AG04450 (cell line): ENCODE measurements around the gene GNL3. TPM values are rescaled to one million over a fixed set of nuclear protein-coding genes. Genes with fewer than 3 reads are reported as not detected.

ENCODE experiments used
- CTCF ChIA-PET: fragments of 300-600, 350-600 bp; formaldehyde crosslinking; extraction: SDS; loops from one replicate; lab custom pipeline; 2022; ENCODE audit warnings: antibody characterized with exemption, inconsistent platforms; lab: Charles Lee
- POLR2A ChIA-PET: fragments of 350-600 bp; formaldehyde crosslinking; extraction: SDS; loops from one replicate; lab custom pipeline; 2021; ENCODE audit warnings: antibody characterized with exemption, inconsistent platforms; lab: Yijun Ruan, JAX
- DNase-seq: peaks from one replicate; pipeline ENCODE4 v3.0.0-alpha.2; 2011; ENCODE audit warnings: low read depth, low spot score
- H3K27ac ChIP-seq: one replicate; pipeline ENCODE4 v1.5.1; 2012; ENCODE audit warnings: low read depth, low read length, control low read depth
- H3K27me3 ChIP-seq: one replicate; pipeline ENCODE4 v1.6.0; 2012; ENCODE audit warnings: low read length; ENCODE audit not compliant: control insufficient read depth, insufficient read depth
- H3K4me3 ChIP-seq: 2 replicates; pipeline ENCODE4 v1.5.1; 2011; ENCODE audit warnings: mild to moderate bottlenecking, low read depth, low read length, control low read depth
- H3K9me3 ChIP-seq: 2 replicates; pipeline ENCODE4 v1.5.1; 2012; ENCODE audit warnings: low read length; ENCODE audit not compliant: control insufficient read depth, insufficient read depth
- polyA plus RNA-seq: library from polyadenylated mRNA; depleted of rRNA; stranded (reverse); fragments of >200 nt; gene quantifications from 2 replicates; pipeline ENCODE4 v1.2.3, GENCODE V29; 2011
- TF ChIP-seq, protein P1 (sequence below): IDR thresholded peaks from 2 replicates; pipeline ENCODE4 v1.5.1; 2011; ENCODE audit warnings: low read depth, low read length, control low read depth, inconsistent platforms

Gene GNL3
- polyA plus RNA-seq, 1 experiment = 81.7 TPM

DNA sequence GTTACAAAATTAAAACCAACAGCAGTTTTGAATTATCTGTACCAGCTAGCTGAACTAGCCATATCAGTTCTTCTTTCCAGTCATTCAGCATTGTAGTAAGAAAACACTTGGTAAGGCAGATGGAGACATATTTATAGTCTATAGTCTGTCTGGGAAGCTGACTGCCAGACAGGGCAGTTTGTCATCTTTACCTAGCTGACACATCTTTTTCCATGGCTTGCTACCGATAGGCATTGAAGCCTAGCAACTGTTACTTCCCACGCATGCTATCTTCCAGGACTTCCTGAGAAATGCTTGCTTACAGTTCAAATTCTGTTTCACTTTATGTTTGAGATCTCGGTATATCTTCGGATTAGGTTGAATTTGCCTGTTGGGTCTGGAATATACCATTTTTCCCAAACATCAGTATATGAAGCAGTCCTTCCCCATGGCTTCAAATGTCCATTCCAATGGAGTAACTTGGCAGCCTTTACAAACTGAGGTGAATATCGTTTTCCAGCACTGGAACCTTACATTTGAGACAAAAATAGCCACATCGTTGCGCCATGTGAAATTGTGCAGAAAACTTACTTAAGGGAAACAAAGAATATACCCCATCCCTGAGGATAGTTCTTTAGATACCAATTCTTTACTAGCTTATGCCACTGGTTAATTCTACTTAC lies 8.8 kb downstream of the GNL3 start:
- no peak for DNase-seq
- Histone ChIP-seq H3K27me3 (no peaks in the 10 kb centered on the region), H3K4me3 (no peak overlapping the region), H3K9me3 (no peaks in the 10 kb centered on the region), H3K27ac (no peak overlapping the region)
- ChIA-PET CTCF (no interaction called here), POLR2A (no interaction called here)
- TF ChIP-seq, protein P1, sequence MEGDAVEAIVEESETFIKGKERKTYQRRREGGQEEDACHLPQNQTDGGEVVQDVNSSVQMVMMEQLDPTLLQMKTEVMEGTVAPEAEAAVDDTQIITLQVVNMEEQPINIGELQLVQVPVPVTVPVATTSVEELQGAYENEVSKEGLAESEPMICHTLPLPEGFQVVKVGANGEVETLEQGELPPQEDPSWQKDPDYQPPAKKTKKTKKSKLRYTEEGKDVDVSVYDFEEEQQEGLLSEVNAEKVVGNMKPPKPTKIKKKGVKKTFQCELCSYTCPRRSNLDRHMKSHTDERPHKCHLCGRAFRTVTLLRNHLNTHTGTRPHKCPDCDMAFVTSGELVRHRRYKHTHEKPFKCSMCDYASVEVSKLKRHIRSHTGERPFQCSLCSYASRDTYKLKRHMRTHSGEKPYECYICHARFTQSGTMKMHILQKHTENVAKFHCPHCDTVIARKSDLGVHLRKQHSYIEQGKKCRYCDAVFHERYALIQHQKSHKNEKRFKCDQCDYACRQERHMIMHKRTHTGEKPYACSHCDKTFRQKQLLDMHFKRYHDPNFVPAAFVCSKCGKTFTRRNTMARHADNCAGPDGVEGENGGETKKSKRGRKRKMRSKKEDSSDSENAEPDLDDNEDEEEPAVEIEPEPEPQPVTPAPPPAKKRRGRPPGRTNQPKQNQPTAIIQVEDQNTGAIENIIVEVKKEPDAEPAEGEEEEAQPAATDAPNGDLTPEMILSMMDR = no peak

DNA sequence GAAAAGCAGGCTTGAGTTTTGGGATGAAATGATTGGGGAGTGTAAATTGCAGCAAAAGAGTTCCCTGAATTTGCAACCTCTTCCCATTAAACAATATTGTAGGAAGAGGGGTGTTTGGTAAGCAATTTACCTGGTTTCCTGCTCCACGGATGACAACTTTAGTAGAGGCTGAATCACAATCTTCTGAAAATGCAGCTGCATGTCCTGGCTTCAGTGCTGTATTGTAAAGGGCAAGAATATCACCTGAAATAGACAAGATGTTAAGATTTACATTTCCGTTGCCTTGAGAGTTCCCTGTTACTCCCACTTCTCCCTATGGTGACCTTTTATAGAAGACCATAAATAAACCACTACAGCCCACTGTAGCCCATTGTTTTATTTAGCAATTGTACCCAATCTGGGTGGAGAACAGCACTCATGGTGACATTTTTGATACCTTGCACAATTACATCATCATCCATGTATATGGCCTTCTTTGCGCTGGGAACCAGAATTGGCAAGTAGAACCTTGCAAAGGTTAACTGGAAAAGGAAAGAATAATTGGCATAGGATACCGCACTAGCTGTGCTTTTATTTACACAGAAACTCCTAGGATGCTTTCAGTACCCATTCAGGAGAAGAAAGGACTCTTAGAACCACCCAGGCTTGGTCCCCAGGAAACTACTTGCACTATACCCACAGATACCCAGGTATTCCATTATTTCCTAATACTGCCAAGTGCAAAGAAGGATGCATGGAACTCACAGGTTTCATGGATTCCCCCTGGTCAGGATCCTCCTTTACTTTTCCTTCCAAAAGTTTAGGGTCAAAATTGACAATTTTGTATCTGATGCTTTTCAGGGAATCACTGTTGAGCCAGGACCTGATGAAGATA lies 10.2 kb downstream of the GNL3 start:
- TF ChIP-seq, protein P1 = no peak
- no peak overlapping the region for H3K4me3 ChIP-seq
- ChIA-PET POLR2A (interaction anchor here (1.0 kb wide), 1 partner anchor 9 kb away, joined by 3 read pairs; no protein-coding TSS in a partner anchor), CTCF (no interaction called here)
- no peak overlapping the region for H3K27ac ChIP-seq
- no peaks in the 10 kb centered on the region for H3K9me3 ChIP-seq
- no peaks in the 10 kb centered on the region for H3K27me3 ChIP-seq
- no peak for DNase-seq

DNA sequence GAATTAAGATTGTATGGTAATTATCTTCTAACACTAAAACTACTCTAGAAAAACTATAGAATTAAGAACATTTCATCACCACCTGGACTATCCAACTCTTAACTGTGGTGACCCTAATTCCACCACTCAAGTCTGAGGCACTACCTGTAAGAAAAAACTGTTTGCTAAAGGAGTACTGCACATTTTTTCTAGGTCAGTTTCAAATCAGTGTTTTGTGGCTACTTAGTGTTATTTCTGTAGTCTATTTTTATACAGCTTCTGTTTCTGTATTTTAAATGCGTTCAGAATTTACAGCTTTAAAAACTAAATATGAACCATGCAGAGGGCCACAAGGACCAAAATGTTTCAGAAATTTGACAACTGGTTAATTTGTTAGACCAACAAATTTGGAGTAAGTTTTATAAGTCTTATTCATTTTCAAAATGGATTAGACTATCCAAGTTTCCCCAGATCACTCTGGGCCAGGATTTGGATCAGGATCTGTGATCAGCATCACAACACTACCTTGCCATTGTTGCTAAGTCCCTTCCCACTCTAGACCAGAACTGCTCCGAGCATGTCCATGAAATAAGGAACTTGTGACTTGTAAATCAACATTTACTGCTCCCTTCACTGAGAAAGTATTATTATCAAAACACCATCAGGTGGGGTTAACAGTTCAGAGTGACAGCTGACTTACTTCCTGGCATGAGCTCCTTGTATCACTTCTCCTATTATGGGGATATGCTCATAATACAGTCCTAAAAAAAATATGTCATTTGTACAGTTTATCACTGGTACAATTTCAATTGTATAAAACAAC lies 11.2 kb downstream of the GNL3 start:
- TF ChIP-seq, protein P1 = no peak
- no peak overlapping the region for H3K4me3 ChIP-seq
- DNase-seq = no peak
- ChIA-PET POLR2A (interaction anchor here (1.0 kb wide), 1 partner anchor 10 kb away, joined by 3 read pairs; no protein-coding TSS in a partner anchor), CTCF (interaction anchor here (0.6 kb wide), 1 partner anchor 373 kb away, joined by 4 read pairs; no protein-coding TSS in a partner anchor)
- no peaks in the 10 kb centered on the region for H3K27me3 ChIP-seq
- H3K9me3 ChIP-seq = no peaks in the 10 kb centered on the region
- H3K27ac ChIP-seq = no peak overlapping the region

DNA sequence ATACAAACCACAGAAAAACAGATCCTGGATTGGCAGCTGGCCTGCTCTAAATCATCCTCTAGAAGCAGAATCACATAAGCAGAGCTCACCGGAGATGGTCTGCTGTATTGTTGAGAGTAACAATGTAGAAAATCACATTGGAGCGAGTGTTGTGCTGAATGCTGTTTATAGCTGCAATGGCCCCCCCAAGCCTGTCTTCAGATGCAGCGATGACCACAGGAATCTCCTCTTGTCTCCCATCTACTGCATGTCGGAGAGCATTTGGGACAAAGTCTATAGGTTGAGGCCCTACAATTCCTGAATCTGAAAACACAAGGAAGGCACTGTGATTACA lies 11.8 kb downstream of the GNL3 start:
- no peaks in the 10 kb centered on the region for H3K27me3 ChIP-seq
- H3K4me3 ChIP-seq = no peak overlapping the region
- H3K9me3 ChIP-seq = no peaks in the 10 kb centered on the region
- ChIA-PET CTCF (interaction anchor here (0.6 kb wide), 1 partner anchor 373 kb away, joined by 4 read pairs; no protein-coding TSS in a partner anchor), POLR2A (no interaction called here)
- H3K27ac ChIP-seq = no peak overlapping the region
- TF ChIP-seq, protein P1 = no peak
- no peak for DNase-seq
